Osteoblast (primary cell): ENCODE results near the gene STT3B. TPM values are rescaled to one million over a fixed set of nuclear protein-coding genes. Genes with fewer than 3 reads are reported as not detected.

Experiments
- DNase-seq: peaks from one replicate; pipeline ENCODE4 v3.0.0; 2011; ENCODE audit warnings: low spot score, mixed read lengths; ENCODE audit not compliant: insufficient read length; ENCODE audit errors: missing footprints
- H2AFZ ChIP-seq: 2 replicates; pipeline ENCODE4 v1.6.0; 2011; ENCODE audit warnings: mild to moderate bottlenecking, low read length
- H3K27ac ChIP-seq: 2 replicates; pipeline ENCODE4 v1.5.1; 2011; ENCODE audit warnings: mild to moderate bottlenecking, low read depth, low read length, moderate library complexity
- H3K27me3 ChIP-seq: 2 replicates; pipeline ENCODE4 v1.6.0; 2012; ENCODE audit warnings: mild to moderate bottlenecking, control low read depth, inconsistent platforms, low read length, moderate library complexity; ENCODE audit not compliant: insufficient read depth
- H3K36me3 ChIP-seq: 2 replicates; pipeline ENCODE4 v1.5.1; 2011; ENCODE audit warnings: mild to moderate bottlenecking, low read length, control low read depth, moderate library complexity; ENCODE audit not compliant: insufficient read depth
- H3K4me1 ChIP-seq: 2 replicates; pipeline ENCODE4 v1.5.1; 2011; ENCODE audit warnings: mild to moderate bottlenecking, low read length, control low read depth, moderate library complexity; ENCODE audit not compliant: insufficient read depth
- H3K4me2 ChIP-seq: 2 replicates; pipeline ENCODE4 v1.6.0; 2011; ENCODE audit warnings: mild to moderate bottlenecking, low read length; ENCODE audit not compliant: insufficient read depth
- H3K4me3 ChIP-seq: fragments of 200-600 bp; sonication (generic); 3 replicates; pipeline ENCODE4 v1.5.1; 2012; ENCODE audit warnings: mild to moderate bottlenecking, low read length, inconsistent platforms; ENCODE audit not compliant: insufficient read depth
- H3K79me2 ChIP-seq: 2 replicates; pipeline ENCODE4 v1.6.0; 2012; ENCODE audit warnings: mild to moderate bottlenecking, low read length, control low read depth, inconsistent platforms; ENCODE audit not compliant: insufficient read depth
- H3K9me3 ChIP-seq: 2 replicates; pipeline ENCODE4 v1.5.1; 2011; ENCODE audit warnings: low read depth, low read length, control low read depth
- H4K20me1 ChIP-seq: 2 replicates; pipeline ENCODE4 v1.6.0; 2012; ENCODE audit warnings: mild to moderate bottlenecking, low read length, control low read depth; ENCODE audit not compliant: insufficient read depth
- total RNA-seq: library from RNA; depleted of rRNA; stranded (reverse); fragments of >200 nt; gene quantifications from 2 replicates; pipeline ENCODE4 v1.2.3, GENCODE V29; 2012
- TF ChIP-seq, protein P1 (sequence below): IDR thresholded peaks from 2 replicates; pipeline ENCODE4 v1.5.1; 2011; ENCODE audit warnings: mild to moderate bottlenecking, low read depth, low read length, moderate library complexity; ENCODE audit errors: extremely low read depth

STT3B gene
- total RNA-seq, 1 donor = 216 TPM

DNA sequence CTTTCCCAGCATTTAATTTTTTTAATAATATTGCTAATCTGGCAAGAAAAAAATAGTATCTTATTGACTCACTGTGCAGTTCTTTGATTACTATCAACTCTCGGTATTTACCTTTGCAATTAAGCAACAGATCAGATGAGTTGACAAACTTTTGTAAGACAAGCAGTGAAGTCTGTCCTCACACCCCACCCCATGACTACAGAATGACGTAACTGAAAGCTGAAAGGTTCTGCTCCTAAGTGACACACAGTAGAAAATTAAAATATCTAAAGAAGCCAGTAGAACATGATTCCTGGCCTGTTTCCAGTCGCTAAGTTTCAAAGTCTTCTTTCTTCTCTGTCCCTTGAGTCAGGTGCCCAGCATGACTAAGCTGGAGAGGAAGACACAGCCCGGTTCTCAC is 135.5 kb downstream of the STT3B start:
- Histone ChIP-seq H3K4me1 (no peaks in the 10 kb centered on the region), H3K9me3 (no peaks in the 10 kb centered on the region), H3K4me3 (no peak overlapping the region), H3K79me2 (no peaks in the 10 kb centered on the region), H3K27ac (no peak overlapping the region), H3K4me2 (no peak overlapping the region), H3K27me3 (no peaks in the 10 kb centered on the region), H4K20me1 (no peaks in the 10 kb centered on the region), H3K36me3 (no peaks in the 10 kb centered on the region), H2AFZ (no peak overlapping the region)
- no peak for DNase-seq
- TF ChIP-seq, protein P1, sequence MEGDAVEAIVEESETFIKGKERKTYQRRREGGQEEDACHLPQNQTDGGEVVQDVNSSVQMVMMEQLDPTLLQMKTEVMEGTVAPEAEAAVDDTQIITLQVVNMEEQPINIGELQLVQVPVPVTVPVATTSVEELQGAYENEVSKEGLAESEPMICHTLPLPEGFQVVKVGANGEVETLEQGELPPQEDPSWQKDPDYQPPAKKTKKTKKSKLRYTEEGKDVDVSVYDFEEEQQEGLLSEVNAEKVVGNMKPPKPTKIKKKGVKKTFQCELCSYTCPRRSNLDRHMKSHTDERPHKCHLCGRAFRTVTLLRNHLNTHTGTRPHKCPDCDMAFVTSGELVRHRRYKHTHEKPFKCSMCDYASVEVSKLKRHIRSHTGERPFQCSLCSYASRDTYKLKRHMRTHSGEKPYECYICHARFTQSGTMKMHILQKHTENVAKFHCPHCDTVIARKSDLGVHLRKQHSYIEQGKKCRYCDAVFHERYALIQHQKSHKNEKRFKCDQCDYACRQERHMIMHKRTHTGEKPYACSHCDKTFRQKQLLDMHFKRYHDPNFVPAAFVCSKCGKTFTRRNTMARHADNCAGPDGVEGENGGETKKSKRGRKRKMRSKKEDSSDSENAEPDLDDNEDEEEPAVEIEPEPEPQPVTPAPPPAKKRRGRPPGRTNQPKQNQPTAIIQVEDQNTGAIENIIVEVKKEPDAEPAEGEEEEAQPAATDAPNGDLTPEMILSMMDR = no peak

DNA sequence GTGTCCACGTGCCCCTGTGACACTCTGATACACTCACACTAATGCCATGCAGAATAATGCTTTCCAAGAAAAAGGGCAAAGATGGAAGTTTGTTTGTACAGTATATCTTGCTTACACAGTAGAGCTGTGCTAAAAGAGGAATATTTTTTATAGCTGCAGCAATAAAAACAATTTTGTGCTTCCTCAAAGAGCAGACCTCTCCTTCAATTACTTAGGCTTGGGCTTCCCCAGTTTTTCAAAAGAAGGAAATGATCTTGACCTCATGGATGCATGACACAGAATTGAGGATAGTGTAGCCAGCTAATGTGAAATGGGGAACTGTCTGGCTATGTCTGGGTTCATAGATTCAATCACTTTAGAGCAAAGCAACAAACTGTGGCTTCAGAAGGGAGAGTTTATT is 137.4 kb downstream of the STT3B start:
- H3K27me3 ChIP-seq = no peaks in the 10 kb centered on the region
- no peak overlapping the region for H3K4me3 ChIP-seq
- H2AFZ ChIP-seq = no peak overlapping the region
- H3K9me3 ChIP-seq = no peaks in the 10 kb centered on the region
- H4K20me1 ChIP-seq = no peaks in the 10 kb centered on the region
- no peaks in the 10 kb centered on the region for H3K79me2 ChIP-seq
- H3K27ac ChIP-seq = no peak overlapping the region
- no peaks in the 10 kb centered on the region for H3K4me1 ChIP-seq
- no peak overlapping the region for H3K4me2 ChIP-seq
- TF ChIP-seq, protein P1 = no peak
- no peaks in the 10 kb centered on the region for H3K36me3 ChIP-seq
- no peak for DNase-seq

DNA sequence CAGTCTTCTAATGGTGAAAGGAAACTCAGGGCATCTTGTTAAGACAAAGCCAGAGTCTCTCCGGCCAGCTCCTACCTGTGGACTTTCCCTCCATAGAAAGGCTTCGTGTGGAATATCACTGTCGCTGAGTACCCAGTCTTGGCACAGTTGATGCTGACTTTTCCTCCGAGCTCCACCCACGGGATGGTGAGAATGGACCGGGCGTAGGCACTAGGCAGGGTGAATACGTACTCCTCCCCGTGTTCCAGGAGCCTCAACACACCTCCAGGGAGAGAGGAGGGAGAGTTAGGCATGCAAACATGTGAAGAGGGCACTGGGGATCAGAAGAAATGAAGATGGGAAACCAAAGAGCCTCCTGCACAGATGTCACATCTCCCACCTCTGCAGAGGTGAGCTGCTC is 138.0 kb downstream of the STT3B start:
- Histone ChIP-seq H3K4me3 (no peak overlapping the region), H3K27ac (no peak overlapping the region), H3K79me2 (no peaks in the 10 kb centered on the region), H3K9me3 (no peaks in the 10 kb centered on the region), H3K4me2 (no peak overlapping the region), H4K20me1 (no peaks in the 10 kb centered on the region), H2AFZ (no peak overlapping the region), H3K36me3 (no peaks in the 10 kb centered on the region), H3K27me3 (no peaks in the 10 kb centered on the region), H3K4me1 (no peaks in the 10 kb centered on the region)
- TF ChIP-seq, protein P1 = no peak
- no peak for DNase-seq

DNA sequence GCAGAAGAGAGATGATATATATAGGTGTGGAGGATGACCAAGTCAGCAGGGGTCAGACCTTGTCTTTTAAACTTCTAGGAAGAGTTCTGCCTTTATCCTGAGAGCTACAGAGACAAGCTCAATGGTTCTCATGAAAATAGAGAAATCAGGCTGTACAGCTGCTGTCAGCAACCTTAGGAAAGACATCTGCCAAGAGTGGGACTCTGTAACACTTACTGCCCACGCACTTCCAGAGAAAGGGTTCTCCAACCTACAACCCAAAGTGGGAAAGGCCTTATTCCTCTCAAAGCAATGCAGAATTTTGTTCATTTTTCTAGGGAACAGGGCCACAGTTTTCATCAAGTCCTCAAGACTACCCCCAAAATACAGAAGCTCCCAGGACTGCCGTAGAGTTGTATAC is 138.7 kb downstream of the STT3B start:
- Histone ChIP-seq H3K4me3 (no peak overlapping the region), H2AFZ (no peak overlapping the region), H3K4me2 (no peak overlapping the region), H4K20me1 (no peaks in the 10 kb centered on the region), H3K27ac (no peak overlapping the region), H3K27me3 (no peaks in the 10 kb centered on the region), H3K79me2 (no peaks in the 10 kb centered on the region), H3K4me1 (no peaks in the 10 kb centered on the region), H3K36me3 (no peaks in the 10 kb centered on the region), H3K9me3 (no peaks in the 10 kb centered on the region)
- TF ChIP-seq, protein P1 = no peak
- no peak for DNase-seq
